Stimulated activated CD4-positive, alpha-beta T cell treated with anti-CD3 and anti-CD28 coated beads, Interleukin-1b, Interleukin-23, amount 100 ng/mL, for 24 hours (primary cell): ENCODE measurements around the gene COBL.

Experiments
- DNase-seq, 4 experiments: peaks; one replicate each; pipeline ENCODE4 v3.0.0-alpha.2; 2020; ENCODE audit warnings: low read depth in 4 of 4, low spot score in 1 of 4

COBL gene

DNA sequence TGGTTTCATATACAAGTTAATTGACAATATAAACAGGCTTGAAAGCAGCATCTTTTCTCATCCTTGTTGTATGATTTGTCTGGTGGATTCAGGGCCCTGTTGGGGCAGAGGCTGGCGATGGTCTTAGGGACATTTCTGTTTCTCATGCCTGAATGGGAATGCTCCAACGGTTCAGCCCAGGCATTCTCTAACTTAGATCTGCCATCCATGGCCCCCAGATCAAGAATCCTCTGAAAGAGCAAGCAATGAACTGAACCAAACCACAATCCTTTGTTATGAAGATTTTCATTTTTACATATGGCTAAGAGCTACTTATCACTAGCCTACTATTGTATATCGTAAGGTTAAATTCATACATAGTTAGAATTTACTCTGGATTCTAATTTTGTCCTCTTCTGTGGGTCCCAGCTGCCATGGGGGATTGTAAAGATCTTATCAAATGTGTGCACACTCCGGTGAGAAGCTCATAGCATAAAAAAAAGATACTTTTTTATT, 163.9 kb downstream of the COBL start:
- DNase-seq = no peak

DNA sequence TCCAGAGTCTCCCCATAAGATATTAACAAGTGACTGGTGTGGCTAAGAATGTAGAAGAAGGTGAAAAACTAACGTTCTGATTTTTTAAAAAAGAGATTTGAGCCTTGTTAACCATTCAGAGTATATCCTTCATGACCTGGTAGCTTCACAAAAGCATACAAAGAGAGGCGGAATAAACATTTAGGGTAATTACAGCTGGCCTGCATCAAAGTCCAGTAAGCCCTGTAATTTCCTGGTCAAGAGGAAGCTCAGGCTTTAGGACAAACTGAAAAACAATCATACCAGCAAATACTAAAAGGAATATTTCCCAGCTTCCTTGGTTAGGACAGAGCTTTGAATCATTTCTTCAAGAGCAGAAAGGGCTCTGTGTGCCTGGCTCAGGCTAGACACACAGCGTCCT, 165.2 kb downstream of the COBL start:
- DNase-seq = no peak

DNA sequence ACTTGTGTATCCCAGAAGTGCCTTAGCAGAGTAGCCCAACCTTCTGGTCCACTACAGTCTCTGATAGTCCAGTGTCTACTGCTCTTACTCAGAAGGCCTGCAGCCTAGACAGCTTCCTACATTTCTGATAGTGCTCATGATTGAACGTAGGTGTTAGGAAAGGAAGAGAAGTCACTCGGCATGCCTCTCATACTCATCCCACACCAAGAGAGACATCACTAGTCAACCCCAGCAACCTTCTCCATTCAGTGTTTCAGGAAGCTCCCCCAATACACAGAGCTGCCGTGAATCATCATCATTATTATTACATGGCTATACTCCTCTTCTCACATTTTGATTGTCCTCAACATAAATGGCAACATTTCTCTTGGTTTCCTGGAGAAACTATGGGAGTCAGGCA, 166.4 kb downstream of the COBL start:
- no peak for DNase-seq

DNA sequence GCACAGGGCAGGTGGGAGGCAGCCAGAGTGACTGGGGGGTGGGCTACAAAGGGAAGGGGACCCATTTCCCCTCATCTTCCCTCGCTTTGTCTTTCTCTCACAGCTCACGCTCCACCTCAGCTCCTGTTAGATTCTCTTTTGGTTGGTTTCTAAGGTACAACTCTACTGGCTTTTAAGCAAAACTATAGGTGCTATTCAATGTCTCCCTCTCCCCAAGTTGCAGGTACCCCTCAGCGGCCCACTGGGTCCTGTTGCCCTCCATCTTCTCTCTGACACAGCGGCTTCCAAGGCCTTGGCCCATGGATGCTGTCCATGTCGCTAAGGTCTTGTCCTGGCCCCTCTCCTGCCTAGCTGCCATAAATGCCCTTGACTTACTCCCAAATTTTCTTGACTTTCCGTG, 168.4 kb downstream of the COBL start:
- DNase-seq = no peak

DNA sequence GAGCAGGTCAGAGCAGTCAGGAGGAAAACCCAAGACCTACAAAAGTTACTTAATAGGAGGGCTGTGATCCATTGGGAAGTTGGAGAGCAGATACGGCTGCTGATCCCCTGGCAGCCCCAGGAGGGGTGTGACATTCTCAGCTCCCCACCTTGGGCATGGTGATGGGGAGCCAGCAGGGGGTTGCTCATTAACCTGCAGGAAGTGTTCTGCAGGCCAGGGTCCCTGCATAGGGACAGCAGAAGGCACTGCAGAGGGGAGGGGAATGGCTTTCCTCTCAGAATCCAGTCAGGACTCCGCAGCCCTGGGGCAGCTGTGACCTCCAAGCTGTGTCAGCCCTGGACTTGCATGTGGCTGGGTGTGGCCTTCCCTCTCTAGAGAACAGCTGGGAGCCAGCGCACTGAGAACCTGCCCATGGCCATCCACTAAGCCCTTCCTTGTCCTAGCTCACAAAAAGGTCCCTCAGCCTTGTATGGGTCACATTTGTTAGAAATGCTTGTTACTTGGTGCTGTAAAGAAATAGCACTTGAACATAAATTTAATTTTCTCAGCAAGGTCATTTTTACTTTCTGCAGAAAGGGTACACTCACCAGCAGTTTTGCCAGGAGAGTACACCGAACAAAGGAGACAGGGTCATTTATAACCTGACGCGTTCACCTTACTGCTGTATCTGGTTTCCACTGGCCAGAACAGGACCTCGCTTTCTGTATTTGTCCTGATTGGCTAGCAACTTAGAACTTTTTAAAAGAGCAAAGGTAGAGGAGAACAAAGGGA, 169.6 kb downstream of the COBL start:
- DNase-seq = no peak

DNA sequence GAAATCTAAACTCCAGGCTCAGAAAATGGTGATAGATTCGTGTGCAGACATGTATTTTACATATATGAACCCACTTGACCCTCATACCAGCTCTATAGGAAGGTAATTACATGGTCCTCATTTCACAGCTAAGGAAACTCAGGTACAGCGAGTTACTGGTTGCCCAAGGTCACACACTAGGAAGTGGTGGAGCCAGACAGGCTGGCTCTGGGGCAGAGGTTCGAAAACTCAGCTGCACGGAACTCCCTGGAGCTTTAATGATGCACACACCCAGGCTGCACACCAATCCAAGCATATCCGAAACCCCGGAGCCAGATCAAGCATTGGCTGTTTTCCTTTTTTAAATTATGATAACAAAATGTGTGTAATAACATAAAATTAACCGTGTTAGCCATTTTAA, 172.4 kb downstream of the COBL start:
- DNase-seq = no peak

DNA sequence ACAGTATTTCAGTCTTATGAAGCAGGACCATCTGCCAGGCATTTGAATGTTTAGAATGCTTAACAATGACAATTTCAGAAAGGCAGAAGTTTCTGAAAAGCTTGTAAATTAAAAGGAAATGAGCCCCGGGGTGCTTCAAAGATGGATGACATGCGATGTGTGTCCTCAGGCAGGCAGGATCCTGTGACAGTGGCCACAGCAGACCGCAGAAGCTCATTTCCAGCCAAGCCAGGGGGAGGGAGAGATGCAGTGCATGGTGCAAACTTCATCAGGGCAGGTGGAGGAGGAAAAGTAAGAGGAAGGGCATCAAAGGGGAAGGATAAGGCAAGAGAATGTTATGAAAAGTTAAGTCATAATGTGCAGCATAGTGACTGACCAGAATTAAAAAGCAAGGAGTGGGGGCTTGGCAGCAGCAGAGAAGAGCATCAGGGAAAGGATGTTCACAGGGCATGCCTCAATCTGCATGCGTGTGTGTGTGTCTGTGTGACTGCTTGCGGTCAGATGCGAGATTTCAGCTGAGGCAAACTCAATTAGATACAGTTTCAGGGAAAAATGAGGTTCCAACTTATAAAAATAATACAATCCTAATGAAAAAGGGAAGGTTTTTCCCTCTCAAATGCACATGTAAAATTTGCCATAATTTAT, 173.7 kb downstream of the COBL start:
- DNase-seq = no peak

DNA sequence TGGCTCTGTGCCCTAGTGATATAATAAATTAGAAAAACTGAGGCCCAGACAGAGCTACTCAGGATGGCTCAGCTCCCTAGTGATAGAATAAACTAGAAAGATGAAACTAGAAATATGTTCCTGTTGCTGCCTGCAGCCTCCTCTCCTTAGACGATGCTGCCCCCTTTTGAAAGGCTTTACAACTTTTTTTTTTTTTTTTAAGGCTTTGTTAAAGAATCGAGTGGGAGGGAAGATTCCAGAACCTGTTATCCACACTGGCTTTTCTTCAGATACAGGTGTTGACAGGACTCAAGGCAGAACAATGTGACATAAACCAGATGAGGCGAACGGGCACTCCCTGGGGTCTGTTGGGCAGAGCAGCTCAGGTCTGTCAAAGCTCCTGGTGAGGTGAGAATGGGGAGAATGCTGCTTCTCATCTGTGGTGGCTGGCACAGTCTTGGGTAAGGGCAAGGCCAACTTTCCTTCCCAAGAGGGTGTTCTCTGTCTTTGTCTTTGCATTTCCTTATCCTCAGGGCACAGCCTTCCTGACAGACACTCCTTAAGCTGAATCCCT, 175.1 kb downstream of the COBL start:
- no peak for DNase-seq

DNA sequence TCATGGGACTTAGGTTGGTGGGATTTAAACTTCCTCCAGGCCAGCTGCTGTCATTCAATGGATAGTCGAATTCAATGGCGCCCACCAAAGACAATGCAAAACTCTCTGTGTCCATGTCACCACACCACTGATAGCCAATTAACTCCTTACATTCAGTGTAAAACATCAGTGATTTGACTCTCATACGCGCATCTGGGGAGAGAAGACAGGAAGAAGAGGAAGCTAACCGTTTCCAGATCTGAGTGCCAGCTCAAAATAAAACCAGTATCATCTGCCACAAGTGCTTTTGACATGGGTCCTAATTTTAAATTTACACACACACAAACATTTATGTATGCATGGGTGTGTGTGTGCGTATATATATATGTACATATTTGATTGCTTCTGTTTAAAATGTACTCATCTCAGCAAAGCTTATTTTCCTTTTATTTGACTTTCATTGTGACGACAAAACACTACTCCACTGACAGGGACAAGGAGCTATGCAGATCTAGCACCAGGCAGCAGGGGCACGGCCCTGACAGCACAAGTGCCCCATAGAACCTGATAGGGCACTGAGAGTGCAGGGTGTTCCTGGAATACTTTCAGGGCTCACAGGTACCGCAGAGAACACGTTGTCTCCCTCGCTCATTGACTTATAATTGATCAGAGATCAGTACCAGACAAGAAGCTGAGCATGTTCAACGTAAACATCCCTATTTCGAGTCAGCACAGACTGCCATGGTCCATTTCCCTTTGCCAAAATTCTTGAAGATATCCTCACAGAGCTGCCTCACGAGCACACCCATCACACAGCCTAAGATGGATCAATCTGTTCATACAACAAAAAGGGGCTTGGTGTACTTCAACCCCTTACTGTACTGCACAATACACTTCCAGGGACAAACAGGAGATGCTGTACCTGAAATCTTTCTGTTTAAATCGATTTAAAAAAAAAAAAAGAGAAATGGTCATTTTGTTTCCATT, 176.1 kb downstream of the COBL start:
- DNase-seq = no peak

DNA sequence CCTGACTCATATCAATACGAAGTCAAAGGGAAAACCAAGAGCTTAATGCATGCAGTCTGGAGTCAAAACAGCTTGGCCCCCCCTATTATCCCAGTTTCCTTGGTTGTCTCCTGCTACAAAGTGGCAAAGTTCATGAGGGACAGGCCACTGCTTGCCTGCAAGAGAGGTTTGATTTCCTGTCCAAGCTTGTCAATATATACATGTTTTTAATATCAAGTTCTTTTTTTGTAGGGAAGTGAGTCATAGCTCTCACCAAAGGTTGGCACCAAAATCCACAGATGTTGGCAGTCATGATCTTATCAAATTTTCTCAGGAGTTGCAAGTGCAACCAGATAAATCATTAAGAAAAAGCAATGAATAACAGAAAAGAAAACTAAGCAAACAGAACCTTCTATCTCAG, 176.8 kb downstream of the COBL start:
- no peak for DNase-seq

DNA sequence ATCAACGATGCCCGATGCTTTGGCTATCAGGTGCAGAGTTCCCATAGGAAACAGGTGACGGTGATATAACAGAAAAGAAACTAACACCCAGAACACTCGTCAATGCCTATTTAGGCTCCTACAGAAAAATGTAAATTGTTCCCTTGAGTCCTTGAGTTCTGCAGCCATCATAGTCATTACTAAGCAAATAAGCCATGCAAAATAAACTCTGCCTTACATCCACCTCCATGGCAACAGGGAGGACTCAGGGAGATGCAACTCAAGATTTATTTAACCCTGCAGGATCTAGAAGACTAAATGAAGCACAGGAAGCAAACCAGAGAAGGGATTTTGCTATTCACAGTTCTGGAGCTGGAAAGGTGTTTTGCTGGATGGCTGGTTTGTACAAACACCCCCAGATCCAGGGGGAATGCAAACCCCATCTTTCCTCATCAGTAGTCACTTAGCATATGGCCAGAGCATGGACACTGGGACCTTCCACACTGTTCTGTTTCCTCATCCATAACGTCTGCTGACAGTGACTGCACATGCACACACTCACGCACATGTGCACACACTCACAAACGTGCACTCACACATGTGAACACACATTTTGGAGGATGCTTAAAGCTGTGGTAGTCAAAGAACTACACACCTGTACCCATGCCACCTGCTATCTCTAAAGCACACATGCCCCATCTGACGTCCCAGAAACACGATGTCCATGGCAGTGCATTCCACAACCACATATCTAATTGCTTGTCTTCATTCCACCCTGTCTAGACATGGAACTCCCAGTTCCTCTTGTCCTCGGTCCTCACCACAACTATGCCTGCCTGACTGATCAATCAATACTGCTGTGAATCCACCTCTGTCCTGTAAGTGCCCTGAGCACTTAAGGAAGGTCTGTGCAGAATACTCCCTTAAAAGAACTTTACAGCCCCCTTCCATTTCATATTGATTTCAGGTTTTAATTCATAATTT, 178.2 kb downstream of the COBL start:
- DNase-seq = no peak

DNA sequence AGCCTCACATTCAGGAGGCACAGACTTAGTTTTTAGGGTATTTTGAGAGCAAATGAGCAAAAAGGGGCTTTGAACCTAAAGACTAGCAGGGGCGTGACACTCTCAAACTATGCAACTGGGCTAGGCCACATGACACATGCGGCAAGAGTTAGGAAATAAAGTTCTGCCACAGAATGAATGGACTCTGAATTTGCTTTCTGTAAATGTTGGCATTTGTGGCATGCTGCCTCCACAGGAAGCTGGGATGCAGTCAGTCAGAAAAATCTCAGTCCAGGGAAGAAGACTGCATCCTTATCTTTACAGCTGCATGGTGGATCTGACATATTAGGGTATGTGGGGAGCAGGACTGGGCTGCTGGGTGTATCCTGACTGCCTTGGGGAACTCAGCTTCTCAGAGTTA, 181.0 kb downstream of the COBL start:
- no peak for DNase-seq

DNA sequence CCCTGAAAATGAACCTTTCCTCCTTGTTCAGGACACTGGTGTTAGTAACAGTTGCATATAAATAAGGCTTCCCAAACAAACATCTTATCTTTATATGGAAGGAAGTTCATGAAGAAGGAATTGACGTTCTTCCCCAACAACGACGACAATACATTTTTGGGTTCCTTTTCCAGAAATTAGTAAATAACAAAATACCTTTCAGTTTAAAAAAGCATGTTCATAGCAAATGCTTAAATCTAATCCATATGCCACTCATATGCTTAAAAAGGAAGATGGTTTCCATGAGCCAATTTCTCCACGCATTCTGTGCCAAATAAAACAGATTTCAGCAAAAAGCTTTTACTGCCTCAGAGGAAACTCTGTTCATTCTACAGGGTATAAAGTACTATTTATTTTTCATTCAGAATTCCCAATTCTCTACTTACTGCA, 182.6 kb downstream of the COBL start:
- DNase-seq = no peak

DNA sequence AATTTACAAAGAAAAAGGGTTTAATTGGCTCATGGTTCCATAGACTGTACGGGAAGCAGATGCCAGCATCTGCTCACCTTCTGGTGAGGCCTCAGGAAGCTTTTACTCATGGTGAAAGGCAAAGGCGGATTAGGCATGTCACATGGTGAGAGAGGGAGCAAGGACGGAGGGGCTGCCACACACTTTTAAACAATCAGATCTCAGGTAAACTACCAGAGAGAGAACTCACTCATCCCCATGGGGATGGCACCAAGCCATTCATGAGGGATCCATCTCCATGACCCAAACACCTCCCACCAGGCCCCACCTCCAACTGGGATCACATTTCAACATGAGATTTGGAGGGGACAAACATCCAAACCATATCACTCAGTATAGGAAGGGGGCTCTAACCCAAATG, 183.9 kb downstream of the COBL start:
- no peak for DNase-seq

DNA sequence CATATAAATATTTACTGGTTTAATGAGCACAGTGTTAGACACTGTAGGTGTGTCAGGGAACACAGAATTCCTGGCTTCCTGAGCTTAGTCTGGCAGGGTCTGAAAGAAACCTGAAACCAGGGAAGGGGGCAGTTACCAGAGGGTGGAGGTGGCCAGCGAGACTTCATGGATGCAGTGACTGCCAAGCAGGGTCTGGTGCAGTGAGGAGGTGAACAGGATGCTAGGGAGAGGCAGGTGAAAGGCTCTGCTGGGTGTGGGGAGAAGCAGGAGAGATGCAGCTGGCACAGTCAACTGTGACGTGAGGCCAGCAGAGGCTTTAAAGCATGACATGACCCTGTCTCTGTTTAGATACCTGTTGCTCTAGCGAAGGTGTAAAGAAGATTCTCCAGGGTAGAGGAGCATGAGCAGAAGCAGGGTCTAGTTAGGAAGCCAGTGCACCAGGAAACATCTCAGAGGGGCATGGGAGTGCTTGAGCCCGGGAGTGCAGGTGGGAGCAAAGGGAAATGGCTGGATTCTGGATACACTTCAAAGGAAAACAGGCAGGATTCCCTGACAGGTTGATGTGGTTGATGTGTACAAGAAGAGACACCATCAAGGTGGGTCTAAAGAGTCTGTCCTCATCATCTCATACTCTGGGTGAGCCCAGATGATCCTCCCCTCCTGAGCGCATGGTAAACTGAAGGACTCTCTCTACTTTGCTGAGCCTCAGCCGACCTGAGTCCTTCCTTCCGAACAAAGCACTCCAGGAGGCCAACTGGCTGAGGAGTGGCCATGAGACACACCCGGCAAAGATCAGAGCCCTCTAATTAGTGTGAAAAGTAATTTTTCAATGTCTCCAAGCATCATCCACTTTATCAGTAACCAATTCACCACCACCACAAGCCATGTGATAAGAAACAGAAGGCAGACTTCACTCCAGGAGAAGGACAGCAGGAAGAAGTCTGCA, 186.8 kb downstream of the COBL start:
- DNase-seq = no peak

DNA sequence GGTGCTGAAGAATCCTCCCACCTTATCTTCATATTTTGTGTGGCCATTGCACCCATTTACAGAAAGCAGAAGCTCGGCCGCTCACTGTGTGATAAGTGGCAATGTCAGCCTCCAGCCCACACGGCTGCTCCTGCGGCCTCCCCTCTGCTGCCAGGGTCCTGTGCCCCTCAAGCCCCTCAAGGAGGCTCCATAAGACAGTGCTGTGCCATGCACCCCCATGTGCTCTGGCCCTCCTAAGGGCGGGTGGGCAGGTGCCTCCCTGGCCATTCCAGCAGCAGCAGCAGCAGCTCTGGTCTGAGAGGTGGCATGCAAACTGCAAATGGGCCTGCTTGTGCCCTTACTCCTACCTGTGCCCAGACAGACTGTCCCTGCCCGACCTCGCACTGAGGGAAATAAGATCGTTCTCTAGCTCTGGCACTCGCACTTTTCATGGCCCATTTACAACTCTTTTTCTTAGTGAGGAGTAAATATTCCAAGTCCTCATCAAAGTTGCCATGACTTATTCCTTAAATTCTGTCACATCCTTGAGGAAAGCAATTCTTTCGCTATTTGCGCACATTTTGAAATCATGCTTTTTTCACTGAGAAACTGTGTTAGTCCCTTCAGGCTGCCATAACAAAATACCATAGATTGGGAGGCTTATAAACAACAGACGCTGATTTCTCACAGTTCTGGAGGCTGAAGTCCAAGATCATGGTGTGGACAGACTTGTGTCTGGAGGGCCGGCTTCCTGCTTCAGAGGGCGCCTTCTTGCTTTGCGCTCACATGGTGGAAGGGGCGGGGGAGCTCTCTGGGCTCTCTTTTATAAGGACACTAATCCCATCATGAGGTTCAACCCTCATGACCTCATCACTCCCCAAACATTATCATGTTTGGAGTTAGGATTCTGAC, 187.8 kb downstream of the COBL start:
- DNase-seq = no peak

DNA sequence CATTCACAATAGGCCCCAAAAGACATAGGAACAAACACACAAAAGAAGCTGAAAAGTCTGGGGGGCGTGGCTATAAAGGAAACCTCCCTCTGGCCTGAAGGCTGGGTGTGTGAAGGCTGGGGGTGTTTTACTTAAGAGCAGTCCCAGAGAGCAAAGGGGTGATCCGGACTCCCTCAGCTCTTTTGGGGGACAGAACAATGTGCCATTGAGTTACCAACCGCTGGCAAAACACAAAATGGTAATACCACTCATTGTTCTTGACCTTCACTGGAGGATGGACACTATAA, 189.0 kb downstream of the COBL start:
- DNase-seq = no peak
